HG03135 (cell line): ENCODE results near the gene FLRT3.

ENCODE experiments used
- ATAC-seq: cut with Tn5 transposase; IDR thresholded peaks from one replicate; pipeline ENCODE4 v1.9.1; 2021; ENCODE audit warnings: mild to moderate bottlenecking, moderate library complexity; ENCODE audit not compliant: unreplicated experiment

The FLRT3 gene

DNA sequence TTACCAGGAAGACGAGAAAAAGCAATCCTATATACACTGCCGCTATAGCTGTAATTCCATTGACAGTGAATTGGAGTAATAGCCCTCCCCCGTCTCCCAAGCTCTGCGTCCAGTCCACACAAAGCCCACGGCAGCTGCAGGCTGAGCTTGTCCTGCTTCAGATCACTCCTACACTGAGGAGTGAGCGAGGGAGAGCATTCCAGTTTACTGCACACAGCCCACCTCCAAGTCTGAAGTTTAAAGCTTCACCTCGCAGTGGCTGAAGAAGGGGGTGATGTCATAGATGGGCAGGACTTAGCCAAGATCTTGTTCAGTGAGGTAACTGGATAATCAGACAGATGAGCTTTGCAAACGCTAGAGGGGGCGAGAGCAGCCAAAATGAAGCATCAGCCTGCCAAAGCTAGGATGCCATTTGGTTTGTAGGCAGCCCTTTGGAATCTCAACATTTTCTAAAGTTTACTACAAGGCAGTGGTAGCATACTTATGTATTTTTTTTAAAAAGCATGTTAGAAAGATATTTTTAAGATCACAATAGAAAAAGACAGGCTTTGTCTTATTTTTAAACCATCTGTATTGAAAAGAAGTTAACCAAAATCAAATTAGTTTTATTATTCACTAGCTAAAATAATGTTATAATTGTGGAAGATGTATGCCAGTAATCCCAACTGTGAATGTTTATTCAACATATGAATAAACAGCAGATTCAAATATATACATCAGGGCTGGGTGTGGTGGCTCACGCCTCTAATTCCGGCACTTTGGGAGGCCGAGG, at the start of gene FLRT3:
FLRT3 (minus strand) TSS at position 213 of the 772 bp plus-strand sequence. CDS start 10,106 bp downstream, outside the sequence.
- ATAC-seq, result peak; percentile 98

DNA sequence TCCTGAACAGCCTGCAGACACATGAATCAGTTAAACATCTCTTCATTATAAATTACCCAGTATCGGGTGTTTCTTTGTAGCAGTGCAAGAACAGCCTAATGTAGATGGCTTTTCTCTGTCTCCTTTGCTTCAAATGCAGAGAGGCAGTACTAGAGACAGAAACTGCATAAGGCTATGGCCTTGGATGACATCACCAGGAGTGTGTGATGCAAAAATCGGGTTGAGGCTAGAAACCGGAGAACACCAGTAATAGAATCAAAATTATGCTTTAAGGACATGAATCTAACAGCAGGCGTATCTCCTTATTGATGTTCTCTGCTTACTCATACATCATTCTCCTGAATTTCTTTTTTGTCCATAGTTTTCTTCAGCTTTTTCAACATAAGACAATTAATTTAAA, 49.3 kb upstream of the FLRT3 start:
- ATAC-seq, result no peak

DNA sequence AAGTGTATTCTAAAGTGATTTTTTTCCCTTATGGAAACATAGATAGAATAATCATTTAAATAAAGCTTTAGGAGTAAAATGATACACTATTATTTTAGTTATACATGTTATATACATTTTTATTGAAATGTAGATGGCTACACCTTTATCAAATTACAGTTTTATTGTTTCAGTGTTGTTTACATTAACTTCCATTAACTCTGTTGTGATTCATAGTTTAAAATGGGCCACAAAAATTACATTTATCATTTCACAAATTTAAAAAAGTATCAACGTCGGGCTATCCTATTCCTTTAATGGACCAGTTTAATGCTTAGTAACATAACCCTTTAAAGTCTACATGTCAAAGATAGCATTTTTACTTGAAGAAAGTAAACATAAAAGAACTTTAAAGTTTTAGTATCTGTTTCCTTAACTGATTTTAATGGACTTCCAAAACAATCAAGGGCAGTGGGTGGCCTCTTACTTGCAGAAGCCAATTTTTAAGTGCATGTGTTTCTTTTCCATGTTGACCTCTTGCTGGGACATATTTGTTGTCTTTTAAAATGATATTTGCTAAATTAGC, 47.8 kb upstream of the FLRT3 start:
- no peak for ATAC-seq

DNA sequence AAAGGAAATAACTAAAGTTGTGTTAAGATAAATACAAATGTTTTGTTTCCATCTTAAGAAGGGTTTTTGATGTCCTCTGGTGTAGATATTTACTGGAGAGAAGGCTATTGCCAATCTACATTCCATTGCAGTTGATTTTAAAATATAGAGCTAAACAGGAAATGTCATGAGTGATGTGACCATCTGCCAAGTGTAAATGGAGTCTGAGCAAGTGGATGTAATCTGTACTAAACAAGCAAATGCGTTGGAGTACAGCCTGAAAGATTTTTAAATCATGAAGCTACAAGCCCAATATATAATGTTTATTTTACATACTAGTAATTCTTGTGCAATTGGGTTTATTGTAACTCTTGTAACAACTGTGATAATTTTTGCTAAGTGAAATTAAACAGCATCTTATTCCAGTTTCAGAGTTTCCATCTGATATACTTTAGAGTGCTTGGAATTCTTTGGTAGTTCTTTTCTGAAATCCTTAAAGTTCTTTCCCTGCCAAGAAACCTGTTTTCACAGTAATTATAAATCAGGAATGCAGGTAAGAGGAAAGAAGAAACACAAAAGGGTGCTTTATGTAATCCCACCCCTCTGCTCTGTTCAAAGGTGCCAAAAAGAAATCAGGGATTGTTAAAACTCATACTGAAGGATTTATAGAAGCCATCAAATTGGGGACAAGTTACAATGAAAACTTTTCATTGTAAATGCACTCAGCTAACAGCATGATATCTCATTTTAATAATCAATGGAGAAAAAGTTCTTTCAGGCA, 47.2 kb upstream of the FLRT3 start:
- ATAC-seq, result no peak

GRCh38 chr20:14383335-14383734, 45.9 kb upstream of the FLRT3 start:
- no peak for ATAC-seq

GRCh38 chr20:14378326-14378725, 40.9 kb upstream of the FLRT3 start:
- no peak for ATAC-seq

DNA sequence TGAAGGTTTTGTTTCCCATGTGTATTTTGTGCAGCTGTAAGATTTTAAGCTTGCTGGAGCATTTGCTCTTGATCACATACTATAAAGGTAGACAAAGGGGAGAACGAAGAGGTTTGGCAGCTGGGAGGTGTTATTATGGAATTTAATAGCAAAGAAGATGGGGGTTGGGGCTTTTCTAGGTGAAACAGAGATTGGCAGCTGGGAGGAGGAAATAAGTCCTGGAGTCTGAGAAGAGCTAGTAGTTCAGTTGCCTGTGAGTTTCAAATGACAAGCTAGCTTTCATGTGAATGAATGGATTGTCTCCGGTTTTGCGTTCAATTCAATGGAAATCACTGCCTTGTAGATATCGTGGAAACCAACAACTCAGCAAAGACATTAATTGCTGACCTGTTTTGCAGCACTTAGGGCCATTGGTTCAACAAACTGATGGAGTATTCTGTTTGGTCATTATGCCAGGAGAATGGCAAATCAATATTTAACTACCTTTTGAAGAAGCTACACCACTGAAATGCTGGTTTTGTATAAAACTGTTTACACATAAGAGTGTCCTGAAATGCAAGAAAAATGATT, 38.1 kb upstream of the FLRT3 start:
- ATAC-seq, result no peak

GRCh38 chr20:14374196-14374595, 36.8 kb upstream of the FLRT3 start:
- ATAC-seq, result no peak

DNA sequence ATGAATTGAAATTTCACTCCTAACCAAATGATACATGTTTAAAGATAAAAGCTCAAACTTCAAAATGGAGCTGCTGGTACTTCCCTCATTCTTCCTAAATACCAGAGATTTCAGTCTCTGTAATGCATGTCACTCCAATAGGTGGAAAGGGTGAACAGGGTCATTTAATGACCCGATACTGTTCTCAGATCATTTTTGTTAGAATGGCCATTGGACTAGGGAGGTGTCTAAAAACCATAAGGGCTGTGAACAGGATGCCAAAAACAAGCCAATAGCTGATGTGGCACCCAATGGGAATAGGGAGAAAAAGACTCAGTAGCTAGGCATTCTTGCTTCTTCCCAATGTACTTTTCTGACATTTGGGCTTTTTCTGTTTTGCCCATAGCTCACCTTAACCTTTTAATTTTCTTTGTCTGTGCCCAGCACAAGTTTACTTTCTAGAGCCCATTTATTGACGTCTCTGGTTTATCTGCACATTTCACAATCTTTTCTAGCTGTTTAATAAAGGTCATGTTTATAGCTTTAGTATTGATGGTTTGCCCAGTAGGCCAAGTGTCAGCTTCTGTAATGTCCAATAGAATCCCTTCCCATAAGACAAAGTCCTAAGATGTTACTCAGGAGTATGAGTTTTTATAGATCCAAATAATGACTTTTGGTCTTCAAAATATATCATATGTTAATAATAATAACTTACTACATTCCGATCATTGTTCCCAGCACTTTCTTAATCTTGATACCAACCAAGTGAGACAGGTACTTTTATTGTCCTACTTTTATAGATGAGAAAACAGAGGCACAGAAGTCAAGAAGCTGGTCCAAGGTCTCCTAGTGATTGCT, 24.3 kb upstream of the FLRT3 start:
- ATAC-seq, result no peak

- no peak for ATAC-seq
Measured at GRCh38 chr20:14360416-14360815, 23.0 kb upstream of the FLRT3 start.

GRCh38 chr20:14355791-14356190, 18.4 kb upstream of the FLRT3 start:
- ATAC-seq, result no peak

DNA sequence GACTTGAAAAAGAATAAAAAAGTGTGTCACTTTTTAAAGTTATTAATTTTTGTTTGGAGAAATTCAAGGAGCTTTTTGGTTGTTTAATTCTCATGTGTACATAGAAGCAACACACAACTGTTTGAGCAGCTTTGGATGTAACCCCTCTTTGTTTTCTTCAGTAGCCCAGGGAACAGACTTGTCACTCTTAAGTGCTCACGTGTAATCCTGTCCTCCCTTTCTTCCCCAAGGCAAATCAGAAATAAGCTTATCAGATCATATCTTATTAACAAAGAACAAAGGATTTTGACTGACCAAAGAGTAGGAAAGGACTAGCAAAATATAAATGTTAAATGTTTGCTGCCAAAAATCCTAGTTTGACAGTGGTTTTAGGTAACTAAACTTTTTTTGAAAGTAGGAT, 7.3 kb upstream of the FLRT3 start:
- no peak for ATAC-seq

DNA sequence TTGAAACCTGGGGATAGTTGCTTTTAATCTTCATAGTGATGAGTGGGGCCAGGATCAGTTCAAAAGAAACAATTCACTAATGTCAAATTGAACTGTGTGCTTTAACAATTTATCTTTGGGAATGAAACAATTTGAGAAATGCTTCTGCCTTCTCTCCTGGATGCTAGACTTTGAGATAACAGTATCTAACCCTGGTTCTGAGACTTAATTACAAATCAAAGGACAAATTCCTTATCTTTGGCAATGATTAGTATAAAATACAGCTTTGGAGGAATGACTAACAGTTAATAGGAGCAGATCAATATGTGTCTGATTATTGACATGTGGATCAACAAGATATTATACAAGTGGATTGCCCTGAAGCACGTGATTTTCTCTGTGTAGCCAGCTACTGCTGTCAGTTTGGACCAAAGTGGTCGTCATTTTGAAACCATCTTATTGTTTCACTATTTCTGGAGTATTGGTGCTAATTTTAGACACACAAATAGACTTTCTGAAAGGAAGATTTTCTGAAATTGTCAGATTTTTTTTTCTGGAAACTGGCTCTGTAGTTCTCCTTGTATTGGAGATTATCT, 6.2 kb upstream of the FLRT3 start:
- ATAC-seq, result no peak

- ATAC-seq, result no peak
Measured at GRCh38 chr20:14342918-14343317, 5.5 kb upstream of the FLRT3 start.

DNA sequence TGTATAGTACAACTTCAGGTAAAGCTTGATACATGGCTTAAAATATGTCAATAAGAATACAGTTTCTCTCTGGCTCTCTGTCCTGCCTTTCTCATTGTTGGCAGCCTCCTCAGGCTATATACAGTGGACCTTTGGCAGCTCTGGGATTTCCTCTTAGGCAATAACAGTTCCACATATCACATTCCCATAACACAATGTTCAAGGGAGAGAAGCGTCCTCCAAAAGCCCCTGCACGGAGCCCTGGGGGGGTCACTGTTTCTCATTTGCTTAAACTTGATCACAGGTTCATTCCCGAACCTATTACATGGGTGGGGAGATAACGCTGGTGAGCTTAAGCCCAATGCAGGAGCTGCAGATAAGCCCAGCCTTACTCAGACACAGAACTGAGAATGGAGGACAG, 4.4 kb upstream of the FLRT3 start:
- no peak for ATAC-seq

- ATAC-seq, result no peak
Measured at GRCh38 chr20:14336686-14337085, 726 bp downstream of the FLRT3 start.

GRCh38 chr20:14335052-14335451, 2.4 kb downstream of the FLRT3 start:
- ATAC-seq, result no peak

GRCh38 chr20:14334306-14334930, 3.0 kb downstream of the FLRT3 start:
- ATAC-seq, result no peak

GRCh38 chr20:14333721-14334120, 3.7 kb downstream of the FLRT3 start:
- ATAC-seq, result no peak

DNA sequence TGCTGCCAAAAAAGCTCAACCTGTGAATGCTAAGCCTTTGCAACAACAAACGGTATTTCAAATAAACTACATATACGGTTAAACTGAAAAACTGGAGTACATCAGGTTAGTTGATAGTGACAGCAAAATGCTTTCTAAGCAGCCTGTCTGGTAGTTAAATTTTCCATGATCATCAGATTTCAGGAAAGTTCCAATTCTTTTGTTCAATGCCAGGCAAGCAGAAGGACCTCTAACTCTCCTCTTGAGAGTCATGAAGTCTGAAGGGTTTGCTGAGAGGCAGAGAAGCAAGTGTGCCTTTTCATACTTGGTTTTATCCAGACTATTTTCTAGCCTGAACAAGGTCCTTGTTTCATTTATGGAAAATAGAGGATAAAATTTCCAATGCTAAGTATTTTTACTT, 4.5 kb downstream of the FLRT3 start:
- no peak for ATAC-seq
